Right lobe of liver (tissue), 4 donors: ENCODE measurements around the gene OR8K3.

ENCODE experiments used
- CTCF ChIP-seq, 4 donors: fragments of 200-600 bp in 3 of 4; fragments of 450-650 bp in 1 of 4; IDR thresholded peaks; one replicate each; pipeline versions ENCODE4 v1.5.1 to v1.8.0; 2016 to 2022; ENCODE audit warnings: antibody characterized with exemption in 4 of 4, mild to moderate bottlenecking in 2 of 4
- POLR2A ChIP-seq: fragments of 450-650 bp; IDR thresholded peaks from one replicate; pipeline ENCODE4 v1.6.1; 2017; ENCODE audit warnings: antibody characterized with exemption, mild to moderate bottlenecking
- donor health status: DM: no; HTN: no; CAD: no.
- donor health status: DM: no; HTN: no; CAD: no.
- donor health status: DM: no; HTN: yes; CAD: no.

DNA sequence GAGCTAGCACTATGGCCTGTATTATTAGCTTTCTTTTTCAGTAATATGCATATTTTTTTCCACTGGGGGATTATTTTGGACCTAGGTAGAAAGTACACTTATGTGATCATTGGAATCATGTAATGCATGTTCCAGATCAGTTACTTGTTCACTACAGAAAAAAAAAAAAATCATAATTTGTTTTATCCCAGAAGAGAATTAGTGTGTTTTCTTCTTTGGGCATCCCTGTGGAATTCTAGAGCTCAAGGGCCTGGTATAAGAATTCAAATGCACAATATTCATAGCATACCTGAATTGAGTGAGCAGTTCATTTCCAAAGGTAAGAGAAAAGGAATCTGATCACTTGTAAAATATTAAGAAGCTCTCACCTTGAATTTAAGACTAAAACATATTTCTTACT is 41.1 kb upstream of the OR8K3 start, which contains the start of gene OR5T1:
- no peak for TF ChIP-seq CTCF (IDR thresholded peaks at IDR 0.05)
- no peak for TF ChIP-seq POLR2A
